Central memory CD8-positive, alpha-beta T cell (primary cell): ENCODE data around the gene ZNF835.
A peak's percentile ranks its signal among the peaks of the same experiment; 100 is the strongest.
"Not testable (repeated sequence)": the region's sequence is repeated elsewhere in the genome, so short reads cannot be mapped to it uniquely, and the experiment has no call there.

ENCODE experiments used
- ATAC-seq: fragments of 150-1000 bp; cut with Tn5 transposase; replicated peaks from 2 replicates; pipeline ENCODE4 v1.10.0; 2022; ENCODE audit warnings: mild to moderate bottlenecking, moderate FRiP score, moderate number of reproducible peaks; ENCODE audit not compliant: poor library complexity, severe bottlenecking; ENCODE audit errors: extremely low read depth
- DNase-seq, 2 donors: peaks; one replicate each; pipeline ENCODE4 v3.0.0; 2021; ENCODE audit warnings: low spot score in 2 of 2
- H3K27ac Mint-ChIP-seq: one replicate; pipeline ENCODE4 v1.8.0; 2022; ENCODE audit warnings: low read depth, mild to moderate bottlenecking, moderate library complexity, mixed read lengths
- H3K27me3 Mint-ChIP-seq: one replicate; pipeline ENCODE4 v1.8.0; 2022; ENCODE audit warnings: mixed read lengths
- H3K36me3 Mint-ChIP-seq: one replicate; pipeline ENCODE4 v1.8.0; 2022; ENCODE audit warnings: mild to moderate bottlenecking, moderate library complexity, mixed read lengths; ENCODE audit not compliant: insufficient read depth
- H3K4me1 Mint-ChIP-seq: one replicate; pipeline ENCODE4 v1.8.0; 2022; ENCODE audit warnings: mixed read lengths
- H3K4me3 Mint-ChIP-seq: one replicate; pipeline ENCODE4 v1.8.0; 2022; ENCODE audit warnings: mild to moderate bottlenecking, moderate library complexity, mixed read lengths
- H3K9me3 Mint-ChIP-seq: one replicate; pipeline ENCODE4 v1.8.0; 2022; ENCODE audit warnings: mixed read lengths

Gene ZNF835

DNA sequence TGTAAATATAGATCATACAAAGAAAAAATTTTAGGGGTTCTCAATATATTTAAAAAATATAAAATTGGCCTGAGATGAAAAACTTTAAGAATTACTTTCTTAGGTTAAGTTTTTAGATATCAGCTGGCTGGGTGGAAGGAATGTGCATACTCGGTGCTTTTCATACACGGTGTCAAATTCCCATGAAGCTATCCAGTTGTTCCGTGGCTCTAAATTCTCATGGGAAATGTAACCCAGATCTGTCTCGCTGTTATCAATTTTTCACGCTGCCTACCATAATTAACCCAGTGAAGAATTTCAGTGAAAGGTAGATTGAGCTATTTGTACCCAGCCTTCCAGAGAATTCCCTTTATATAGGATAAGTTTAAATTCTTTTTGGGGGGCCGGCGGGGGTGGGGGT lies 11.6 kb upstream of the ZNF835 start:
- Mint-ChIP-seq H3K4me1 (no peaks in the 10 kb centered on the region), H3K27ac (no peak overlapping the region), H3K27me3 (no peaks in the 10 kb centered on the region), H3K9me3 (peaks cover 17% of the 10 kb centered on the region), H3K36me3 (no peaks in the 10 kb centered on the region), H3K4me3 (no peak overlapping the region)
- DNase-seq (no peak), ATAC-seq (no peak)

DNA sequence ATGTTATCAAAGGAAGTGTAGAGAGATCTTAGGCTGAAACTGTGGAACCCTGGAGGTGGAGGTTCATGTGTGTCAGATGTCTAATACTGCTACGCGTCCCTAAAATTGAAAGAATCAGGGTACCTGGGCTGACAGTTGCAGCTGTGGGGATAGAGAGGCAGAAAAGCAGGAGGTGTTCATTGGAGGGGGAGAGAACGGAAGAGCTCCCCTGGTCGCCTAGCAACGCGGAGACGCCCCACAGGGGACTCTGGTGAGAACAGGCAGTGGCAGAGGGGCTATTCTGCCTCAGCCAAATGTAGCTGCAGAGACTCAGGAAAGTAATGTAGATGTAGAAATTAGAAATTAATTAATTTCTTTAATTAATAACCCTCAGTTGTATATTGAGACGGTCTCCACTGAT lies 10.1 kb upstream of the ZNF835 start:
- no peak for DNase-seq
- no peaks in the 10 kb centered on the region for H3K27me3 Mint-ChIP-seq
- H3K36me3 Mint-ChIP-seq, result no peaks in the 10 kb centered on the region
- H3K9me3 Mint-ChIP-seq, result peaks cover 10% of the 10 kb centered on the region
- no peak overlapping the region for H3K4me3 Mint-ChIP-seq
- no peaks in the 10 kb centered on the region for H3K4me1 Mint-ChIP-seq
- ATAC-seq, result no peak
- H3K27ac Mint-ChIP-seq, result no peak overlapping the region

DNA sequence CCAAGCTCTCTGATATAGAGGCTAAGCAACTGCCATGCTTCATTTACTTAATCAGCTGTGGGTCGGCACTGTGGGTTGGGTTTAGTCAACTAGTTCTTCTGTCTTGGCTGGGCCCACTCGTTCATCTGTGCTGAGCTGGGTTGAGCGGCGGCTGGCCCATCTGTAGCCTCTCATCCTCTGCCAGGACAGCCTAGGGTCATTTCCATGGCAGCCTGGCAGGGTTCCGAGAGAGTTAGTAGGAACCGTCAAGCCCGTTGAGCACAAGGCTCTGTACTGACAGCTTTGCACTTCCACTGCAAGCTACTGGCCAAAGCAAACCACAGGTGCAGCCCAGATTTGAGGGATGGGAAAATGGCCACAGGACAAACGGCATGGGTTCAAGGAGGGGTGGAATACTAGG lies 6.6 kb upstream of the ZNF835 start:
- H3K4me3 Mint-ChIP-seq, result no peak overlapping the region
- ATAC-seq (no peak), DNase-seq (no peak)
- no peaks in the 10 kb centered on the region for H3K27me3 Mint-ChIP-seq
- H3K9me3 Mint-ChIP-seq, result peaks cover 9% of the 10 kb centered on the region
- no peak overlapping the region for H3K27ac Mint-ChIP-seq
- no peaks in the 10 kb centered on the region for H3K36me3 Mint-ChIP-seq
- no peaks in the 10 kb centered on the region for H3K4me1 Mint-ChIP-seq

DNA sequence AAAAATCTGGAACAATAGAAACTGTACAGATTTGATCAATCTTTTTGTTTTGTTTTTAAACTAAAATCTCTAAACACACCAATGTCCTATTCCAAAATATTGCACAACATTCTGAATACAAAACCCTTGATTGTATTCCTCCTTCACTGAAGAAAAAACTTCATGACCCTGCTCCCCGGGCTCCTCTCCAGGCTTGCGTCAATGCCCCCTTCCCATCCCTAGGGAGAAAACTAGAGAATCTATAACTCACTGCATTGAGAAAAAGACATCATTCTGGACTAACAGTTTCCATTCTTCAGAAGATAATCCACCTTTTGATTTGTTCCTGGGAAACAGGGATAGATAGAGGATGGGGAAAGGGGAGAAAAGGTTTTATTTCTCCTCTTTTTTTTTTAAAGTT lies 1.1 kb upstream of the ZNF835 start:
- H3K4me1 Mint-ChIP-seq, H3K9me3 Mint-ChIP-seq, H3K27ac Mint-ChIP-seq, H3K27me3 Mint-ChIP-seq, ATAC-seq, DNase-seq, H3K4me3 Mint-ChIP-seq, H3K36me3 Mint-ChIP-seq: not testable (repeated sequence)

DNA sequence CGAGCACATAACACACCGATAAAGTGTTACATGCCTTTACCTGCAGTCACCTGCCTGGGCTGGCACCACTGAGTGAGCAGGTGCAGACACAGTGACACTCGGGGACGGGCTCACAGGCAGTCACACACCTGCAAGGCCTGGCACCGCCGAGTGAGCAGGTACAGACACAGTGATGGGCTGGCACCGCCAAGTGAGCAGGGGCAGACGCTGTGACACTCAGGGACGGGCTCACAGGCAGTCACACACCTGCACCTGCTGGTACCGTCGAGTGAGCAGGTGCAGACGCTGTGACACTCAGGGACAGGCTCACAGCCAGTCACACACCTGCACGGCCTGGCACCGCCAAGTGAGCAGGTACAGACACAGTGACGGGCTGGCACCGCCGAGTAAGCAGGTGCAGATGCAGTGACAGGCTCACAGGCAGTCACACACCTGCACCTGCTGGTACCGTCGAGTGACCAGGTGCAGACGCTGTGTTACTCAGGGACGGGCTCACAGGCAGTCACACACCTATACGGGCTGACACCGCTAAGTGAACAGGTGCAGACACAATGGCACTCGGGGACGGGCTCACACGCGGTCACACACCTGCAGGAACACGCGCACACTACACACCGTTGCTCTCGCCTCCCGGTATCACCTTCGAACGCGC lies 470 bp downstream of the ZNF835 start:
- H3K27me3 Mint-ChIP-seq, result no peaks in the 10 kb centered on the region
- ATAC-seq (no peak), DNase-seq (no peak)
- H3K4me1 Mint-ChIP-seq, result no peaks in the 10 kb centered on the region
- H3K9me3 Mint-ChIP-seq, result peaks cover 6% of the 10 kb centered on the region
- H3K27ac Mint-ChIP-seq, result no peak overlapping the region
- H3K4me3 Mint-ChIP-seq, result peak overlapping the region; percentile 71
- no peaks in the 10 kb centered on the region for H3K36me3 Mint-ChIP-seq

DNA sequence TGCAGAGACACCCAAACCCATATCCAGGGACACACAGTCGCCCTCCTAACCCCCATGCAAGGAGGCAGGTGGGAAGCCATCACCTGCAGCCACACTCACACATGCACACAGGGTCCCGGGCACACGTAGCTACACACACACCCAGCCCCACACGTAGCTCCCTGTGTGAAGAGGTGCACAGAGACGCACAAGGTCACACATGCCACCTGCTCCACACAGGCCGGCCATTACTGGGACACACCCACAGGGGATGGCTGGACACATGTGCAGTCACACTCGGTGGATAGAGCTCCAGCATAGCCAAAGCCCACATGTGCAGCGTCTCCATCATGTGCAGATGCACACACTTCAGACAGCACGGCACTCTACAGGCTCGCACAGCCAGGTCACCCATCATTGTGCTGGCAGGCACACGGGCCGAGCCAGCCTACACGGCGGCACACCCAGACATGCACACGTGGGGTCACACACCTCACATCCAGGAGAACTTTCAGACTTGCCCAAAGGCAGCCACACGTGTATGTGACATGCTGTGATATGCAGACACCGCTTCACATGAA lies 1.1 kb downstream of the ZNF835 start:
- ATAC-seq, result no peak
- Mint-ChIP-seq H3K36me3 (no peaks in the 10 kb centered on the region), H3K9me3 (peaks cover 6% of the 10 kb centered on the region), H3K27me3 (no peaks in the 10 kb centered on the region), H3K27ac (no peak overlapping the region), H3K4me1 (no peaks in the 10 kb centered on the region), H3K4me3 (peak overlapping the region; percentile 71)
- DNase-seq, result no peak

DNA sequence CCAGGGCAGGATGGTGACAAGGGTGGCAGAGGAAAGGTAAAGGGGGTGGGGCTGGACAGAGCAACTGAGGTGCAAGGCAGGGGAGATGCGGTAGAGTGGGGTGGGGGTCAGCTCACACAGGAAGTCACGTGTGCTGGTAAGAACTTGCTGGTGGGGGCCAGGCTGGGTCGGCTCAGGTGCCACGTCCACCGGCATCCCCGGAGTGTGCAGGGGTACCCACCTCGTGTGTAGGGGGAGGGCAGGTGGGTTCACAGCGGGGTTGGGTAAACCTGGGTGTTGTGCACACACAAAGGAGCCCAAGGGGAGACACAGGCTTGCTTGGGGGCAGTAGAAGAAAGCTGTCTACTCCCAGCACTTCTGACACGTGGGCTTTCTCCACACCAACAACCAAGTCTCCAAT lies 2.9 kb downstream of the ZNF835 start:
- no peak for DNase-seq
- H3K4me1 Mint-ChIP-seq, result no peaks in the 10 kb centered on the region
- no peak overlapping the region for H3K4me3 Mint-ChIP-seq
- no peaks in the 10 kb centered on the region for H3K27me3 Mint-ChIP-seq
- H3K9me3 Mint-ChIP-seq, result peaks cover 6% of the 10 kb centered on the region
- no peak overlapping the region for H3K27ac Mint-ChIP-seq
- no peak for ATAC-seq
- no peaks in the 10 kb centered on the region for H3K36me3 Mint-ChIP-seq

DNA sequence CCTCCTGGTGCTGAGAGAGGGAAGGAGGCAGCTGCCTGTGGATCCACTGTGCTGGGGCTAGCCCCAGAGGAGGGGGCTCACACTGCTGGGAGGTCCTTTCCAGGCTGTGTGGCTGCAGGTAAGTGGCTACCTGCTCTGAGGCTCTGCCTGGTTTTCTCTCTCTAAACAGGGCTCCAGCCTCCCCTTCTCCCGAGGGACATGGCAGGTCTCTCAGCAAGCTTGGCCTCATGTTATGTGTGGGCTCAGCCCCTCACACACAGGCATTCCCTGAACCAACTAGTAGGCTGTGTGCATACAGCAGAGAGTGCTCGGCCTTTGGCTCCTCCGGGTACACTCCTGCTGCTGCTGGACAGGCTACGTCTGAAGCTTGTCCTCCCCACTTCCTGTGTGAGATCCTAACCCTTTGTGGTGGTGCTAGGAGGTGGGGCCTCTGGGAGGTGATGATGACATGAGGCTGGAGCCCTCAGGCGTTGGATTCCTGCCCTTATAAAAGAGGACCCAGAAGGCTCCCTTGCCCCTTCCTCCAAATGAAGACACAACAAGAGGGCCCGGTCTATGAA lies 4.2 kb downstream of the ZNF835 start:
- no peak overlapping the region for H3K27ac Mint-ChIP-seq
- DNase-seq (no peak), ATAC-seq (no peak)
- H3K9me3 Mint-ChIP-seq, result peaks cover 6% of the 10 kb centered on the region
- no peak overlapping the region for H3K4me3 Mint-ChIP-seq
- peaks cover 1% of the 10 kb centered on the region for H3K36me3 Mint-ChIP-seq
- H3K27me3 Mint-ChIP-seq, result no peaks in the 10 kb centered on the region
- no peaks in the 10 kb centered on the region for H3K4me1 Mint-ChIP-seq

DNA sequence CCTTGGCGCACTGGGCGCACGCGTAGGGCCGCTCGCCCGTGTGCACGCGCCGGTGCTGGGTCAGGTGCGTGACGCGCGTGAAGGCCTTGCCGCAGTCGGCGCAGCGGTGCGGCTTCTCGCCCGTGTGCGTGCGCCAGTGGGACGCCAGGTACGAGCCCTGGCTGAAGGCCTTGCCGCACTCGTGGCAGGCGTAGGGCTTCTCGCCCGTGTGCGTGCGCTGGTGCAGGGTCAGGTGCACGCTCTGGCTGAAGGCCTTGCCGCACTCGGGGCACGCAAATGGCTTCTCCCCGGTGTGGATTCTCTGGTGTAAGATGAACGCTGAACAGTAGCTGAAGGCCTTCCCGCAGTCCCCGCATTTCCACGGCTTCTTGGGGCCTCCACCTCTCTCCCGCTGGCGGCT lies 7.0 kb downstream of the ZNF835 start:
- DNase-seq (no peak), ATAC-seq (no peak)
- no peak overlapping the region for H3K4me3 Mint-ChIP-seq
- no peaks in the 10 kb centered on the region for H3K4me1 Mint-ChIP-seq
- peaks cover 6% of the 10 kb centered on the region for H3K9me3 Mint-ChIP-seq
- no peak overlapping the region for H3K27ac Mint-ChIP-seq
- no peaks in the 10 kb centered on the region for H3K27me3 Mint-ChIP-seq
- H3K36me3 Mint-ChIP-seq, result peaks cover 1% of the 10 kb centered on the region

DNA sequence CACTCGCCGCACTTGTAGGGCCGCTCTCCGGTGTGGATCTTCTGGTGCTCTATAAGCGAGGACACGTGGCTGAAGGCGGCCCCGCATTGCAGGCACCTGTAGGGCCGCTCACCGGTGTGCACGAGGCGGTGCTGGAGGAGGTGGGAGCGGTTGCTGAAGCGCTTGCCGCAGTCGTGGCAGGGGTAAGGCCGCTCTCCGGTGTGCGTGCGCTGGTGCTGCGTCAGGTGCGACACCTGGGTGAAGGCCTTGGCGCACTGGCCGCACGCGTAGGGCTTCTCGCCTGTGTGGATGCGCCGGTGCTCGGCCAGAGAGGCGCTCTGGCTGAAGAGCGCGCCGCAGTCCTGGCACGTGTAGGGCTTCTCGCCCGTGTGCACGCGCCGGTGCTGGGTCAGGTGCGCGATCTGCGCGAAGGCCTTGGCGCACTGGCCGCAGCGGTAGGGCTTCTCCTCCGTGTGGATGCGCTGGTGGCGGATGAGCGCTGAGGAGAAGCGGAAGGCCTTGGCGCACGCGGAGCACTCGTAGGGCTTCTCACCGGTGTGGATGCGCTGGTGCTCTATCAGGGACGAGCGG lies 7.5 kb downstream of the ZNF835 start:
- no peak for DNase-seq
- no peak overlapping the region for H3K27ac Mint-ChIP-seq
- no peak overlapping the region for H3K4me3 Mint-ChIP-seq
- H3K9me3 Mint-ChIP-seq, result peaks cover 8% of the 10 kb centered on the region
- peaks cover 1% of the 10 kb centered on the region for H3K36me3 Mint-ChIP-seq
- no peaks in the 10 kb centered on the region for H3K4me1 Mint-ChIP-seq
- no peaks in the 10 kb centered on the region for H3K27me3 Mint-ChIP-seq
- no peak for ATAC-seq

DNA sequence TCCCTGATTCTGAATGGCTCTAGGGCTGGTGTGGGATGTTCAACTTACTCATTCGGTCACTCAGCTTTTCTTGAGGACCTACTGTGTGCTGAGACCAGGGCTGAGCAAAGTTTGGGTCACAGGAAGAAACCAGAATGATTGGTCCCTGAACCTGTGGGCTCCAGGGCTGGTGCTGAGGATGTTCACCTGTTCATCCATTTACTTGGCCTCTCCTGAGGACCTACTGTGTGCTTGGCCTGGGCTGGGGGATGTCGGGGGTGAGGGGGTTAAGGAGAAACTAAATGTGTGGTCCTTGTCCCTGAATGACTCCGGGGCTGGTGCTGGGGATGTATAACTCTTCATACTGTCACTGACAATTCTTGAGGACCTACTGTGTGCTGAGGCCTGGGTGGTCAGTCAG lies 10.3 kb downstream of the ZNF835 start:
- peaks cover 1% of the 10 kb centered on the region for H3K36me3 Mint-ChIP-seq
- H3K4me1 Mint-ChIP-seq, result no peaks in the 10 kb centered on the region
- H3K27ac Mint-ChIP-seq, result no peak overlapping the region

DNA sequence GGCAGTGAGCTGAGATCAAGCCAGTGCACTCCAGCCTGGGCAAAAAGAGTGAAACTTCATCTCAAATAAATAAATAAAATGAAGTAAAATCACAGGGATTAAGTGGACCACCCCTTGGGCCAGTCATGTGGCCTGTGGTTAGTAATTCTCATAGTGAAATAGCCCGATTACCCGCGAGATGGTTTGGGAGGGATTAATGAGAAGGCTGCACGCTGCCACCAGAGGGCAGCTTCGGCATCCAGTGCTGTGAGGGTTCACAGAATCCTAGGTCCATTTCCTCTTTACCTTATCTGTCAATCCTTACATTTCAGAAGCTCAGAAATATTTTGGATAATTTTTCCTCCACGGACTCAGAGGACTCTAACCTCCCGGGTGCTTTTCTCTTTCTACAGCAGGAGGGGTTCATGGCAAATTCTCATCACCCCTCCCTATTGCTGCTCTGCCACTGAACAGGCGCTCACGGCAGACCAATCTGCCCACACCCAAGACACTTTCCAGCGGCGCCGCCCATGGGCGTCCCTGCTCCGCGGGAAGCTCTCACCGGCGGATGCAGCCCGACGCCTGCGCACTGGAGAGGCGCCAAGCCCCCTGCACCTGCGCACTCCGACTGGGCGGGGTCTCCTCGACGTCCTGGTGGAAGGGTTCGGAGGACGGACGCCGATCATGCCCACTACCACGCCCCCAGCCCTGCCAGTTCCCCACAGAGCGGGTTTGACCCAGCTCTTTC lies 11.0 kb downstream of the ZNF835 start:
- Mint-ChIP-seq H3K4me1 (no peaks in the 10 kb centered on the region), H3K9me3 (peaks cover 13% of the 10 kb centered on the region), H3K4me3 (no peak overlapping the region), H3K36me3 (peaks cover 1% of the 10 kb centered on the region), H3K27me3 (no peaks in the 10 kb centered on the region), H3K27ac (no peak overlapping the region)
- no peak for DNase-seq
- ATAC-seq, result no peak

More for the DNA sequence above, 10.3 kb downstream of the ZNF835 start:
- ATAC-seq, result no peak
- Mint-ChIP-seq H3K4me3 (no peak overlapping the region), H3K27me3 (no peaks in the 10 kb centered on the region), H3K9me3 (peaks cover 13% of the 10 kb centered on the region)
- DNase-seq, result no peak

DNA sequence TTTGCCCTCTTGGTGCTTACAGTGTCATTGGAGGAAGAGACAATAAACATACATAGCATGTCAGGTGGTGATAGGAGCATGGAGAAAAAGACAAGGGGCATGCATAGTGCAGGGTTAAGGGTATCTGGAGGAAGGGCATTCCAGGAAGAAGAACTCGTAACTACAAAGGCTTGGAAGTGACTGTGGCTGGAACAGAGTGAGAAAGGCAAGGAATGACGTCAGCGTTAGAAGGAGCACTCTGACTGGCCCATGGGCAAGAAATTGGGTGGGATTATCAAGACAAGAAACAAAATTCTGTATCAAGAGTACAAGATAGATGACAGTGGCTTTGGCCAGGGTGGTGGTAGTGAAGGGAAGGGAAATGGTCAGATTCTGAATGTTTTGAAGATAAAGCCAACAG lies 17.4 kb downstream of the ZNF835 start:
- no peaks in the 10 kb centered on the region for H3K27me3 Mint-ChIP-seq
- no peak overlapping the region for H3K27ac Mint-ChIP-seq
- no peaks in the 10 kb centered on the region for H3K4me1 Mint-ChIP-seq
- DNase-seq, result no peak
- H3K36me3 Mint-ChIP-seq, result peaks cover 2% of the 10 kb centered on the region
- no peak overlapping the region for H3K4me3 Mint-ChIP-seq
- H3K9me3 Mint-ChIP-seq, result peaks cover 24% of the 10 kb centered on the region
- no peak for ATAC-seq
